Astrocyte of the hippocampus (primary cell): Measurements from ENCODE around the gene CTNNA3.

Experiments
- DNase-seq: peaks from one replicate; pipeline ENCODE4 v3.0.0; 2011; ENCODE audit warnings: low read depth, low spot score

CTNNA3 gene

DNA sequence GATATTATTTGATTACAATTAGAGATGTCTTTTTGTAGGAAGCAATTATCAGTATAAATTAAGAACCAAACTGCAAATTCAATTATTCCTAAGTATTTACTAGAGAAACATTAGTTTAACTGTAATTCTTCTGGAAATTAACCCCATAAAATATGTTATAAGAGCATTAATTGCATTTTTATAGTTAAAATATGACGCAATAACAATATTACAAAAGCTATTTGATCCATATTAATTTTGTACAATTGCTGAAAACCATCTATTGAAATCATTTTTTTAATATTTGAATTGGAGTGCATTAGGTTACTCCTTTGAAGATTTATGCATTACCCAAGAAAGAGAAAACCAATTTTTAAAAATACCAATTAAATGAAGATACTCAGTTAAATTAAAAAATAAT is 1024.9 kb downstream of the CTNNA3 start:
- no peak for DNase-seq

DNA sequence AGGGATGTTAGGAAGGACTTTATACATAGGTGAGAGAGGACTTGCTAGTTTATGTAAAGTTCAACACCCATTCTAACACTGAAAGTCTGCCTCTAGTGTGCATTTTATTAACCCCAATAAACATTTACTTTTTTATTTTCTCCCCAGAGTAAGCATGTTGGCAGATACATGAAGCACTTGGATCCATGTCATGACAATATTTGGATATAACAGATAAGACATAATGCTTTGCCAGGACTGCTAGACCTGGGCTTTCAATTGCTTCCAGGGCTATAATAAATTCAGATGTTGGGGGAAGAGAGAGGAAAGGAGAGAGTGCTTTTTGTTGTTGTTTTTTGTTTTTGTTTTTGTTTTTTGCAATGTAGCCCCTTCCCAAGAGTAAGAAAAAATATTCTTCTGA is 1039.5 kb downstream of the CTNNA3 start:
- DNase-seq: no peak

DNA sequence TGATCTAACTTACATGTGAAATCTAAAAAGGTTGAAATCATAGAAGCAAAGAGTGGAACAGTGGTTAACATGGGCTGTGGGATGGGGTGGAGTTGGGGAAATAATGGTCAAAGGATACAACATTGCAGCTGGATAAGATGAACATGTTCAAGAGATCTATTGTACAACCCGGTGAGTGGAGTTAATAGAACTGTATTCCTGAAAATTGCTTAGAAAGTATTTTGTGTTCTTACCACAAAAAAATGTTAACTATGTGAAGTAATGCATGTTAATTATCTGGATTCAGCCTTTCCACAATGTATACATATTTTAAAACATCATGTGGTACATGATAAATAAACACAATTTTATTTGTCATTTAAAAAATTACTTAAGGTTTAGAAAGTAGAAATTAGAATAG is 1041.1 kb downstream of the CTNNA3 start:
- DNase-seq: no peak

DNA sequence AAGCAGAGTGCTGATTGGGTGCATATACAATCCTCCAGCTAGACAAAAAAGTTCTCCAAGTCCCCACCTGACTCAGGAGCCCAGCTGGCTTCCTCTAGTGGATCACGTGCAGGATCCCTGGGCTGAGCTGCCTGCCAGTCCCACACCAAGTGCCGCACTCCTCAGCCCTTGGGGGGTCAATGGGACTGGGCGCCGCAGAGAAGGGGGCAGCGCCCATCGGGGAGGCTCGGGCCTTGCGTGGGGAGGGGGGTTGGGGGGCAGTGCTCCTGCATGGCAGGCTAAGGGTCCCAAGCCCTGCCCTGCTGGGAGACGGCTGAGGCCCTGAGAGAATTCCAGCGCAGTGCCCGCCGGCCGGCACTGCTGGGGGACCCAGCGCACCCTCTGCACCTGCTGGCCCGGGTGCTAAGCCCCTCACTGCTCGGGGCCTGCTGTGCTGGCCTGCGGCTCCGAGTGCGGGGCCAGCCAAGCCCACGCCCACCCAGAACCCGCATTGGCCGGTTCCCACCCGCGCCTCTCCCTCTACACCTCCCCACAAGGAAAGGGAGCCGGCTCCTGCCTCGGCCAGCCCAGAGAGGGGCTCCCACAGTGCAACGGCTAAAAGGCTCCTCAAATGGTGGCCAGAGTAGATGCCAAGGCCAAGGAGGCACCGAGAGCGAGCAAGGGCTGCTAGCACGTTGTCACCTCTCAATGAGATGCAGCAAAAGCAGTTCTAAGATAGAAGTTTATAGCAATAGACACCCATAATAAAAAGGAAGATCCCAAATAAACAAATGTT is 1044.5 kb downstream of the CTNNA3 start:
- DNase-seq: no peak

DNA sequence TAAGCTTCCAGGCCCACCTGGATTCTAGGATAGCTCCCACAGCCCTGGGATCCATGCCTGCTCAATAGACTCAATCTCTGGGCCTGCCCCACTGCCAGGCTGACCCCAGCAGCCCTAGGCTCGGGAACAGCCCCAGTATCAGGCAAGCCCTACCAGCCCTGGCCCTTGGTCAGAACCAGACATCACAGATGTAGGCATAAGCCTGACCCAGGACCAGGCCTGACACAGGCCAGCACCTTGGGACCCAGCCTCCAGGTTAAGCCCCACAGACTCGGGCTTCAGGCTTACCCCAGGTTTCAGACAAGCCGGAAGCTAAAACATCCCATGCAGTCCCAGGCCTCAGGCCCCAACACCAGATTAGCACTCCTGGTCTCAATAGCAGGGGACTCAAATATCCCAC is 1046.4 kb downstream of the CTNNA3 start:
- no peak for DNase-seq

DNA sequence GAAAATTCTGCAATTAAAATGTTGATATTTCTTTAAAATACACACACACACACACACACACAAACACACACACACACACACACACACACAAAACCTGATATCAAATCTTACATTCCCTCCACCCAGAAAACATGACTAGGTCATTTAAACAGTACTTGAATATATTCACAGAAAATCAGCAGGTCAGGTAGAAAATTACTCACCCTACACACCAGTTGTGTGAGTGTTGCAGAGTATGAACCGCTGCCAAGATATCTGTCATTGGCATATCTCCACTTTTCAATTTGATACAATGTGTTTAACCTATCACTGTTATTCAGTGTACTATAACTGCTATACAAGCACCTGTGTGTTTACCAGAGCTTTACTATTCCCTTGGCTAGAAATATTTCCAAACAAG is 1053.8 kb downstream of the CTNNA3 start:
- DNase-seq: no peak

DNA sequence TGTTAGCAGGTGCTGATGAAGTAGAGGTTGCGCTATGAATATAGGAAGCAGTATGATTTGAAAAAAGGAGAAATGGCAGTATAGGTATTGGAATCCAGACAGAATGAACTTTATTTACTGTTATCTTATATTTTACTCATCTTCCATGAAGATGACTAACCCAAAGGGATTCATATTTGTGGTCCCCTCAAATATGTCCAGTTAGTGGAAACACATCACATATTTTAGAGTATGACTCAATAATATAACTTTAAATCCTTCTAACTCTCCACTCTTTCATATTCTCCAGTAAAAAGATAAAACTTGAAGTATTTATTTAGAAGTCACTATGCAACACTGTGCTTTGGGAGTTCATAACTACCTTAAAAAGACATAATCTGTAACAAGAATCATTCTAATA is 1056.6 kb downstream of the CTNNA3 start:
- DNase-seq: no peak

DNA sequence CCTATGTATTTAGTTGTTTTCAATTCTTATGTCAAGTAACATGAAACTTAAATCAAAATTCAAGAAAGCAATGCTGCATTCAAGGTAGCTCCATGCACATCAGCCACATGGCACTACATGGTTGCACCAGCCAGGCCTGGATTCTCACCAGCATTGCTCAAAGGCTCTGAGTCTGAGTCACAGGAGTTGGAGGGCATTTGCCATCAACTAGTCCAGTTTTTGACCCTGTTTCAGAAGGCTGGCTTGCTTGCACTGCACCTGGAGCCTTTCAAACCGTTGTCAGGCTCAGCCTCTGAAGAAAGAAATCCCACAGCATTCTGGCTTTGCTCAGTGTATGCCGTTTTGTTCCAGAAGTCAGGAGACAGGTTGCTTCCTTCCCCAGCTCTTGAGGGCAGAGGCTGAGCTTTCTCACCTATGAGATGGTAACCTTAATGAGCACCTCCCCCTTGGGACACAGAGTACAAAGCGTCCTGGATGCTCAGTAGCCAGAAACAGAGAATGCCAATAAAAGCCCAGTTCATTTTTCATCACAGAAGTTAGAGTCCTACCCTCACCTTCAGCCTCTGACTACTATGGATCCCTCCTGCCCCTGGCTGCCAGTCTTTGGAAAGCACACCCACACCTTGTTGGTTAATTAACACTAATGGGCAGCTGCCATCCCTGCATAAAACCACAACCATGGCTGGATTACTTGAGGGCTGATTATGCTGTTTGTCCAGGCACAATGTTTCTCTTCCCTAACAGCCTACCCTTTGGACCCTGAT is 1058.5 kb downstream of the CTNNA3 start:
- peak; percentile 6 for DNase-seq

DNA sequence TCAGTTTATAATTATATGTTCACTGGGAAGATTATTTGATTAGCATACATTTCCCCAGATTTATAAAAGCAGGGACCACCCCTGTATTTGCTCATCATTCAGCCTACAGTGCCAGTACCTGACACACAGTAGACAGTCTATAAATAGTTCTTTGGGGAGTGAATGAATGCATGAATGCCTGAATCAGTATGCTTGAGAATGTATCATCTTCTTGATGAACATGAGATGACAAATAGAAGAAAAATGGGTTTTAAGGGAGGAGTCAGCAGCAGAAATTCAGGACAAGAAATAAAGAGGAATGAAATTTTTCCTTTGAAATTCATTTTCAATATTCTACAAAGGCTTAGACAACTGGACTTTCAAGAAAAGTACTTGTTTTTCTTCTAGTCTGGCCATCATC is 1066.0 kb downstream of the CTNNA3 start:
- no peak for DNase-seq

DNA sequence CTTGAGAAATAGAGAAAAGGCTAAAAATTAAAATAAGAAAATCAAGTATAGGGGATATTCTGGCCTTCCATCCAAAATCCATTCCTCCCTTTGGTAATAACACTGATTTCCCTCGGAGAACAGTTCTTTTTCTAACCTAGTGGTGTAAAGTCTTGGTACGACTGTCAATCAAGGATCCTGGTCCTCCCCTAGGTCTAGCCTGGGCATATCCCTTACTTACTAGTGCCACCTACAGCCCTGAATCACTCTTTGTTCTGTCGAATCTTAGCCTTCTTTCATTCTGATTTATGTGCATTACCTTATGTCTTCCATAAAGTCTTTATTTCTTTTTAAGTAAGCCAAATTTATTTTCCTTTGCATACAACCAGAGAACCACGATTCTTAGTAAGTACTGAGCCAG is 1068.8 kb downstream of the CTNNA3 start:
- DNase-seq: peak; percentile 22

DNA sequence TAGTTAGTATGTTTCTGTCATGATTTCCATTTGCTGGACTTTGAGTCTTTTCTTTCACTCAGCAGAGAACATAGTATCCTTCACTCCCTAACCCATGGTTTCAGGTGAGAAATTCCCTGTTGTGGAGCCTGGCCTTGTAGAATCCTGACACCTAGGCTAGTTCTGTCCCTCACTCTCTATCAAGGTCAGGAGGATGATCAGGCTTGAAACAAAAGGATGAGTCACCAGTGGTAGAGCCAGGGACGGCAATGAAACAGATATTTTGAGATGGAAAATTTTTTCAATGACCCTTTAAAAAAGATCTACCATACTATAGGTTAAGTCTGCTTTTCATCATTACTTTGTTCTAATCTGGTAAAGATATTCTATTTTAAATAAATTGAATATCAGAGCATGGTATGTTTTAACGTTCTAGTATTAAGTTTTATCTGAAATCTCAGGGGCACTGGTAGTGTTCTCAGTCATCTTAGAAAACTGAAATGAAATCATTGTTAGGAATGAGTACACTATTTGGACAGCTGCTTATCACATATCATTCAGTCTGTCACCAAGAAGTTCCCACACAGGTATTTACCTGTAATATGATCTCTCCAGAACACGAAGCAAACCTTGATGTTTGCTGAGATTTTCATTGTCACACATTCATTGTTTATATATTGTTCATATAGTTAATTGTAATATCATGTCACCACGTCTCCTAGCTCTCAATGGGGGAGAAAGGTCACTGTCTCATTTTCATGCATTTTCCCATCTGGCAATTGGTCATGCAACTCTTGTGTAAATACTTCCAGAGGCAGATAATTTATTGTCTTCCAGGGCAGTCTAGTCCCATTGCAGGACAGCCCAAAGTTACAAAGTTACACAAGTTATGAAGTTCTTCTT is 1070.0 kb downstream of the CTNNA3 start:
- DNase-seq: no peak

DNA sequence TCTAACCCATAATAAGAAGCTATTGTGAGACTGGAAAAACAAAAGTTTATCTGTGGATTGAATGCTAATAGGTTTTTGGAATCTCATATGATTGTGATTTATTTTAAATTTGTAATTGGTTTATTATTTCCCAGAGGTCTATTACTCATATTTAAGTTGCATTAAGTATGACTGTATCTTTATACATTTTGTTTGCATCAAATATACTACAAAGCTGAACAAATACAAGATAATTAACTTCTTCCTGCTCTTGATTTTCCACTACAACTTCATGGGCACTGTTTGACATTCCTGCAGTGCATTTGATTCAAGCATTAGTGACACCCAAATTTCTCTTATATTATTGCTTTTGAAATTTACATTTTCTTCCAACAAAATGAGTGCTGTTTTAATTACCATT is 1073.9 kb downstream of the CTNNA3 start:
- no peak for DNase-seq

DNA sequence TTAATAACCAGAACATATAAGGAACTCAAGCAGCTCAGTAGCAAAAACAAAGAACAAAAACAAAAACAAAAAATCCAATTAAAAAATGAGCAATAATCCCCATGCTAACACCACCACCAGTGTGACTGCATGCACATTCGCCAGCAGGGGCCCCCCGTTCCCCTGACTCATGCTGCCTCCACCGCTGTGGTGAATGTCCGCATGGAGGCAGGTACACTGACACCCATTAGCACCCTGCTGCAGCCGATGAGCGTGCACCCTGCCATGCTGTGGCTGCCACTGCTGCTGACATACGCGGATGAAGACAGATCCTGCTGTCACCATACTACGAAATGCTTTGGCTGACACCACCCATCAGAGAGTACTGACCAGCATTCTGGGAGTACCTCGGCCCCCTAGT is 1091.8 kb downstream of the CTNNA3 start:
- no peak for DNase-seq

DNA sequence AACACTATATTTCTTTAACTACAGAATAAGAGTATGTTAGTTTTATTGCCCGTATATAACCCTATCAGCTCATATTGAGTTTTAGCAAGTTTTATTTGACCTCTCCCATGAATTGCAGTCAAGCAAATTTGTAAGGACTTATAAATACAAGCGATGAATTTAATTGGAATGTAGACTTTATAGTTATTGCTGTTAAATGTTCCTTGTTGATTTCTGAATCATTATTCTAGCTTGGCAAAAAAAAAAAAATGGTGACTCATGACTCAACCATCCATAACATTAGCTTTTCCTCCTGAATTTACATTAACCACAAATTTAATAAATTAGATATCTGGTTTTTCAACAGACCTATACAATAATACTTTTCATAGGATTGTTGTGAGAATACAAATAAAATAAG is 1104.1 kb downstream of the CTNNA3 start:
- peak; percentile 32 for DNase-seq

DNA sequence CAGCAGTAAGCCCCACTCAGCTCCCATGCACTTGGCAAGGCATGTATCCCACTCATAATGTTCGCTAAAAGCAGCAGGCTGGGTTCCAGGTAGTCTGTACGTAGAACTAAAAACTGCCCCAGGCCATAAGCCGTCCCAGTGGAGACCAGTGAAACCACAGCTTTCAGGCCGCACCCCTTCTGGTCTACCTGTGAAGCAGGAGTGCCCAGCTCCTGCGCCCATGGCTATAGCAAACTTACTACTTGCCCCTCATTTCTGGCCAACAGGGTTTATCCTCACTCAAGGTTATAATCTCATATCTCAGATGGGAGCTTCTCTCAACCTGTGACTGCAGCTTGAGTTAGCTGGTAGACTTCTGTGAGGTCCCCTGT is 1108.3 kb downstream of the CTNNA3 start:
- DNase-seq: no peak

DNA sequence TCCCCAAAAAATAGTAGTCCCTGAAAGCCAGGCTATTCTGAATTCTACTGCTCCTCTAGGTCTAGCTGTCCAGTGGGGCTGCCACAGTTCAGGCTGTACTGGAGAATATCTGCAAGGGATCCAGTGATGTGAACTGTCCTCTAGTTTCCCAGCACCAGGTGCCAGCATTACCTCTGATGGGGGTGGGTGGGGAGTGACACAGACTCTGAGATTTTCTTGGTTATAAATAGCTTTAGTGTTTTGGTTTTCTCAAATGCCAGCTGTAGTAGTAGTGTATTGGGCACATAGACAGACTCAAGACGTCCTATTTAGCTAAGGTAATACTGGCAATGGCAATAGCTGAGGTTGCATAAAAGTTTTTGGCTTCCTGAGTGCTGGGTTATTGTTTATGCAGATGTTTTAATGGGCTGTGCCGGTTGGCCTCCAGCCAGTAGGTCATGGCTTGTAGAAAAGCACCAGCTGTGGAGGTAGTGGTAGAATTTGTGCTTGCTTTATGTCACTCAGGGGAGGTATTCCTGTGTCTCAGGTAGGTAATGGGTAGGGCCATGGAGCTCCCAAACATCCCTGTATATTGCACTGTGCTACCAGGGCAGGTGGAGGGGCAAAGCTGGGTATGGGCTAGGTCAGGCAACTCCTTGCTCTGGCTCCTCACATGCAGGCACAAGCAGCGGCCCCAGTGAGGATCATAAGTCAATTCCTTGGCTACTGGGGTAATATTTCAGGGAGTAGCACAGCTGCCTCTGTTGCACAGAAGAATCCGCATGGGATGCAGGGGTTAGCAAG is 1108.9 kb downstream of the CTNNA3 start:
- DNase-seq: no peak

DNA sequence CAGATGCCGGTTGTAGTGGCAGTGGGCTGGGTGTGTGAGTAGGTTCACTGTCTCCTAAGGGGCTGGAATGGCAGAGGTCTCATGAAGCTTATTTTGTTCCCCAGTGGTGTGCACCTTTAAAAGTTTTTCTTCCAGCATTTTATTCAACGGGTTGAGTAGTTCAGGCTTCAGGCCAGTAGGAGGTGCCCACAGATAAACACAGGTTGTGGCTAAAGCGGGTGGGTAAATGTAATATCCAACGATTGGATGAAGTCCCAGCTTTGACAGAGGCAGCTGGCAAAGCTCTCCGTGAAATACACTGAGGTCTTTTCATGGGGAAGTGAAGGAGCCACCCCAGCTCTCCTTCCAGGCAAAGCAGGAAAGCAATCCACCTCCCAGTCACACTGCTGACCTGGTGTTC is 1109.9 kb downstream of the CTNNA3 start:
- DNase-seq: peak; percentile 49

DNA sequence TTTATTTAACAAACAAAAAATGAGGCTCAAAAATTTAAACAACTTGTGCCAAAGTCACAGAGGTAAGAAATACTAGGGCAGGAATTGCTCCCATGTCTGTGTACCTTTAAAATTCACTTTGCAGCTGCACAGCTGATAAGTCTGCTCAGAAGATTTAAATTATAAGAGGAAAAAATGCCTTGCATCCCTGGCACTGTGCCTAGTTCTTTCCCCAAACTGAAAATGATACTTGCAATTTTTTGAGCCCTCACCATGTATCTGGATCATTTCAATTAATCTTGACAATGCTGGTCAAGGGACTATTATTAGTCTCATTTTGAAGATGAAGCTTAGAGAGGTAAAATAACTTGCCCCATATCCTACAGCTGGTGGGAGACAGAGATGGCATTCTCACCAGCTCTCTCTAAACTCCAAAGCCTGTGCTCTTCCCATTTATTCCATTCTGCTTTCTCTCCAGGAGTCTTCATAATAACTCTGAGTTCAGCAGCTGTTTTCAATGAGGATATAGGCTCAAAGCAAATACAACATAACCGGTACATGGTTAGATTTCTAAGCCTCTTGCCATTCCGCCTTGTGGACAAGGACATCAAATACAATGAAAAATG is 1120.6 kb downstream of the CTNNA3 start:
- DNase-seq: no peak

DNA sequence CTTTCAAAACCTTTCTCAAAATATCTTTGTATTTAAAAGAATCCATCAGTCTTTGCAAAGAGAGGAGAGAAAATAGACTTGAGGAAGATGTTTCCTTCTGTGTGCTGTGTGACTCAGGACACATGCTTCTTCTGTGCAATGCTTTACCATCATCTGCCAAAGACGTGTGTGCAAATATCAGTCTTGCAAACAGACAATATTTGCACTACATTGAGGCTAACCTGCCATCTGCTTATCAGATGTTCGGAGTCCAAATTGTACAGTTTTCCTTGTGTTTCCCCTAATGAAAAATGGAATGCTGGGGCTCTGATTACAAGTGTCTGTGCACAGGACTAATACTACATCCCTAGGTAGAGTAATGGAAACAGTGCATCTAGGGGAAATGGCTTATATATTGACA is 1123.3 kb downstream of the CTNNA3 start:
- no peak for DNase-seq

DNA sequence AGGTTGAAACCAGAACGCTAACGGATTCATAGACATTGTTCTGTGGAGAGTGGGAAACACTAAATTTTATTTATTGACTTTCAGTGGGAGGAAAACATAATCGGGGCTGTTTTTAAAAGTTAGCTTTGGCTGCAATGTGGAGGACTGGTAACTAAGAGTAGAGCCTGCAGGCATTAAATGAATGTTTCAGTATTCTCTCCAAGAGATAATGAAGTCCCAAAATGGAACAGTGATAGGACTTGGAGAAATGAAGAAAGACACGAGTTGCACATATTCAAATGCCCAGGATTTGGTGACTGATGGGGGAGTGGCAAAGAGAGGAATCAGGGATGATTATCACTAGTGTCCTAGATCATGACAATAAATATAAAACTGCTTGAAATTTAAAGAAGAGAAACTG is 1130.0 kb downstream of the CTNNA3 start:
- DNase-seq: no peak

DNA sequence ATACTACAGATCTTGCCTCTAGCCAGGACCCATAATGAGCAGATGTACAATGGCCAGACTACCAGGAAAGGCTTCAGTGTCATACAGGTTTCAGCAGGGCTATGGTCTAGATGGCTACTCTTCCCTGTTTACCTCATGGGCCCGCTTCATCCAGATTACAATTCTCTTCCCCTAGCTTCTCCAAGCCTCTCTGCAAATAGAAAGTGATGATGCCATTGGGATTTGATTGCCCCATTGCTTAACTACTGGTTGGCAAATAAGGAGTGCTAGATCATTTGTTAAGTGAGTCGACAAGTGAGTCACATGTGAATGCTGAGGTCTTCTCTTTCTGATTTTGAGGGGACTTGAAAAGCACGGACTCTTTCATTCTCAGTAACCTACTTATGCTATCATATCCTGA is 1131.7 kb downstream of the CTNNA3 start:
- DNase-seq: no peak
